DMS153 treated with DMSO at 0.1 percent for 48 hours (cell line): ENCODE results near the gene PLA2G4E.

Experiments
- DNase-seq: peaks from one replicate; lab custom pipeline; 2025; ENCODE audit not compliant: unreplicated experiment; lab: John Stamatoyannopoulos, UW

PLA2G4E gene

GRCh38 chr15:41937568-41937923 lies 83.3 kb downstream of the PLA2G4E start:
- no peak for DNase-seq

DNA sequence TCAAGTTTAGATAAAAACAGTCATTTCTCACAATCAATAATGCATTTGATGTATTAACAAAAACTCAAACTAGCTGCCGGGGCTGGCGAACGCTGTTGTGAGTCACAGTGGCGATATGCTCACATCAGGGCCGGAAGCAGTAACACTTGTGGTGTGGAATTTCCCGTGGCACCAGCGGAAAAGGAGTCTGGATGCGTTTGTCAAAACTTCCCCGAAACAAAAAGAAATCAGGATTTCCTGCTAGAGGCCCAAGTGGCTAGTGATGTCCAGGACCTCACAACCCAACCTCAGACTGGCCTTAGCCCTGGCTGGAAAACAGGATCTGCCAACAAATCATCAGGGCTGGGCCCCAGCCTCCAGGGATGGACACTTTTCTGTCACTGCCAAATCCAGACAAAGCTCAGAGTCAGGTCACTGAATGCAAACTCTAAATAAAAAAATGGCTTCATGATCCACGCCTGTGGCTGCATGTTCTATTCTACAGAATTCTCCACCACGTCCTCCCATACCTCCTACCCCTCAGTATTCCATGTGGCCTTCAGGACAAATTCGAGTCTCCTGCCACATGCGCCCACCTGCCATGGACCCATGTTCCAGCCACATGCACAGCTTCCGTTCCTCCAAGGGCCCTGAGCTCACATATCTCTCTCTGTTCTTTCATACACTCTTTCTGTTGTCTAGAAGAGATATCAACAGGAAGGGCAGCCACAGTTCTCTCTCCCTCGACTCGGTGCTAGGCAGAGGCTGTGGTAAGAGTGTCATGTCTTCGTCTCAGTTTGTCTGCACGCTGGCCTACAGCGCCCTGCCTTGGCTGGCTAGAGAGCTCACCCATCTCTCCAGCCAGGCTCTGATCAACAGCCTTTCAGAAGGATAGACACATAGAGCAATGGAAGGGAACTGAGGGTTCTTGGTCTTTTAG lies 83.9 kb downstream of the PLA2G4E start:
- no peak for DNase-seq

GRCh38 chr15:41936155-41936554 lies 84.7 kb downstream of the PLA2G4E start:
- no peak for DNase-seq

- no peak for DNase-seq
These were observed 85.2 kb downstream of the PLA2G4E start for GRCh38 chr15:41935566-41936020.

DNA sequence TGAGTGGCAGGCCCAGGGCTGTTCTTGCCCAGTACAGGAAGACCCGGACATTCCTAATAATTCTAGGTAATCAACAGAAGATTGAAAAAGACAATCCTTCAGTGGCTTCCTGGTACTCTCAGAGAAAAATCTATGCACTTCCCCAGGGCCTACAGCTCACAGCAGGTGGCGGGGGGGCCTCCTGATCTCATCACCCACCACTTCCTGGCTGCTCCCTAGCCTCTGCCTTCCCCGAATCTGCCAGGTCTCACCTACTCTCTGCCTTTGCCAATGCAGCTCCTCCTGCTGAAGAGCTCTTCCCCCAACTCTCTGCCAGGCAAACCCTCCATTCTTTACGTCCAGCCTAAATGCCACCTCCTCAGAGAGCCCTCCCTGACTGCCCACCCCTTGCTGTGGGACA lies 86.0 kb downstream of the PLA2G4E start:
- DNase-seq: no peak

DNA sequence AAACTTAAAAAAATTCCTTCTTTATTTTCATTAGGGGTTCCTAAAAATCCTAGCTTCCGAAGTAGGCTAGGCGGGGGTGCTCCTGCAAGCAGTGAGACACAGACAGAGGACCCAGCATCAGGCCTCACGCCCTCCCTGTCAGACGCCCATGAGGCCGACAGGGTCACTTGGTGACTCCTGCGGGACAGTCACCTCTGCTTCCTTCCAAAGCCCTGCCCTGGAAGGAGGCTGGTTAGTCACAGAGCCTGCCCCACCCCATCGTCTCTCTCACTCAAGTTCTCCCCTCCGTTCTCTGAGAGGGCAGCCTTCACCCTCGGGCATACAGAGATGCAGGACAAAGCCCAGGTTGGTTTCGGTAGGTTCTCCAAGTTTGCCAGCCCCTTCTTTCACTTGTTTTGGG lies 87.1 kb downstream of the PLA2G4E start:
- no peak for DNase-seq

DNA sequence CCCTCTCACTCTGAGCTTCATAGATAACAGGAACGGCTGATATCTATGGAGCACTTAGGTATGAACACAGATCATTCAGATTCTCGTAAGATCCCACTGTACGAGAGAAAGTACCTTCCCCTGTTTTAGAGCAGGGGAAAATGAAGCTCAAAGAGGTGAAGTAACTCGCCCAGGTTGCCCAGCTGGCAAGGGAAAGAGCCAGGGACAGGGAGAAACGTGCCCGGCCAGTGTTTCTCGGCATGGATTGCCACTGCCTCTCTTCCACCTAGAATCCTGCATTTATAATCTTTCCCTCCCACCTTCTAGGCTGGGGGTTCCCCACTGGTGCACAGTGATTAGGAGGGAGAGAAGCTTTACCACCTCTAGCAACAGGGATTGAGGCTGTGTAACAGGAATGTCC lies 87.5 kb downstream of the PLA2G4E start:
- DNase-seq: no peak

DNA sequence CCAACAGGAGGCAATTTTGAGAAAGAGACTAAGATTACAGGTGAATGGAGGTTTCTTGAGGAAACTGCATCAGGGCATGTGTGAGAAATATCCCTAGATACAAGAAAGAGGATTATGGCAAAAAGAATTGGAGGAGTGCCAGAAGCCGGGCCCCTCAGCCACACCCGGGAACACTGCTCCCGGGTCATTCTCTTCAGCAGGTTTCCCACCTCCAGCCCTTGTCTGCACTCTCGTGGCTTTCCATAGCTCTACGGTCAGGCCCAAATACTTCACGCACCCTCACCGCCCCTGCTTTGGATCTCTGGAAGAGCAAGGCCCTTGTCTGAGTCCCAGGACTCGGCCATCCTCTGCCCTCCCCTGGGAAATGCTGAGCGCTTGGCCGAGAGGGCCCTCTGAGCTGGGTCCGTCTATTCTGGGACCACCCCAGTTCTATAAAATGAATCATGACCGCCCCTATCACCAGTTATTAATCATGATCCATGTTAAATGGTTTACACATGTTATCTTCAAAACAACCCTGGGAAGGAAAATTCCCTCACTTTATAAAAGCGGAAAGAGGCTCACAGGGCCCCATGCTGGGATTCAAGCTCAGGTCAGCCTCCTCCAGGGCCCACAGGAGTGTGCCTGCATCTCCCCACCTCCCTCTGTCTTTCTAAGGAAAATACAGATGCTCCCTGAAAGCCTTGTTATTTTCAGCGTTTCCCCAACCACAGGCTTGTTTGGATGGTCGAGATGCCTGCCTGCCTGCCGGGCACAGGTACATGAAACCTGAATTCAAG lies 88.1 kb downstream of the PLA2G4E start:
- DNase-seq: no peak

GRCh38 chr15:41932101-41932500 lies 88.7 kb downstream of the PLA2G4E start:
- no peak for DNase-seq
